CD4-positive, alpha-beta T cell treated with Interleukin-17A for 4 hours (primary cell): ENCODE data around the gene DAB2.

Experiments used
- DNase-seq: peaks from one replicate; pipeline ENCODE4 v3.0.0-alpha.2; 2020; ENCODE audit warnings: mixed read lengths

DAB2 gene

DNA sequence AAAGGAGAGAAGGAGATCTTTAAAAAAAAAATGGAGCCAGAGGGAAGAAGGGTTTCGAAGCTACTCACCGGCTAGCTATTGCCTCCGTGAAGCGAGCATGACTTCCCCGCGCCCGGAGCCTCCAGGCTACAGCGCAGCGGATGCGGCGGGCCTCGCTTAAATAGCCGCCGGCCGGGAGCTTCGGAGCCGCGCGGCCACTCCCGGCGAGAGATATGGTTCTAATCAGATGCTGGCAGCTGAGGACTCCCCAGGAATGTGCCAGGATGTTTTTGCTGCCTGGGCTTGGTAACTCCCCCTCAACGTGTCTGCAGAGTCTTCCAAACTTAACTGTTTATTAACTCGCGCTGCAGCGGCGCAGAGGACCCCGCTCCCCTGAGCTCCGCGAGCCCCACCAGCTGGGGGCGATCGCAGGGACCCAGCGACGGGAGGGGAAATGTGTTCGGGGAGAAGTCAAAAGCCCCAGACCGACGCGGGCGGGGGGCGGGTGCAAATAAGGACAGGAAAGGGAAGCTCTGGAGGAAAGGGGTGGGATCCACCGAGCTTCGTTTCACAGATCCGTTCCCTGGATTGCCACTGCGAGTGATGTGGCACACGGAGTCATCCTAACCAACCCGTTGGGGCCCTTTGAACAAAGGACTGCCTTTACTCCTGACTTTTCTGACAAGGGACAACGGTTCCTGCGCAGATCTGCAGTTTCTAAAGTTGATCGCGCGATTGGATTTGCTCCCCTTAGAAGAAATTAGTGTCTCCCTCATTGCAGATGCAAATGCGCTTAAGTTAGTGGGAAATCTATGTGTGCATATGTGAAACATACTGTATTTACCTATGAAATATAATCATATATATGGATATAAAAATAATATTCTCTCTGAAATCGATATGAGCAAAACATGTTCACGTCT lies at the start of gene DAB2:
DAB2 (minus strand) TSS at position 245 of the 902 bp plus-strand sequence. CDS start 30,660 bp downstream, outside the sequence.
- peak; percentile 46 for DNase-seq

DNA sequence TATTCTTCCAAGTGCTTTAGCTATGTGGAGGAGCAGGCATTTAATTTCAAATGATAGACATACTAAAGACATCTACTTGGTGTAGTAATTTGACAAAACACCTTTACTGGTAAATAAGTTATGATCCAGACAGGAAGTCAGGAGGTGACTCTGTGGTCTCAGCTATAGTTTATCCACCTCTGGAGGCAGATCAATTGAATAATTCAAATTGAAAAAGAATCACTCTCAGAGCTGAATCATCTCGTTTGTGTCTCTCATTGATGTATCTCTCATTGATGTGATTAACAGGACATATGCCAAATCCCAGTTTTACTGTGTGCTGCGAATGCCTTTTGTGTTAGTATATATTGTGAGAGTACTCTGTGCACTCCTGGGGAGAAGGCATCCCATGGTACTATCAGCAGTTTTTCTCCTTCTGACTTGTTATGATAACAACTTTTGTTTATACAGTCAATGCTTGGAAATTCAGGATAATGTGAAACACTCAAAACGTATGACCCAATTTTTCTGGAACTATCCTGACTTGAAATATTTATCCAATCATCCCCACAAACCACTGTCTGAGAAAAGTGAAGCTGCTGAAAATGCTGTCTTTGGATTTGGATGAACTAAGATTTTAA lies 48.5 kb upstream of the DAB2 start:
- DNase-seq, result no peak

GRCh38 chr5:39471836-39472508 lies 47.2 kb upstream of the DAB2 start:
- DNase-seq, result no peak

DNA sequence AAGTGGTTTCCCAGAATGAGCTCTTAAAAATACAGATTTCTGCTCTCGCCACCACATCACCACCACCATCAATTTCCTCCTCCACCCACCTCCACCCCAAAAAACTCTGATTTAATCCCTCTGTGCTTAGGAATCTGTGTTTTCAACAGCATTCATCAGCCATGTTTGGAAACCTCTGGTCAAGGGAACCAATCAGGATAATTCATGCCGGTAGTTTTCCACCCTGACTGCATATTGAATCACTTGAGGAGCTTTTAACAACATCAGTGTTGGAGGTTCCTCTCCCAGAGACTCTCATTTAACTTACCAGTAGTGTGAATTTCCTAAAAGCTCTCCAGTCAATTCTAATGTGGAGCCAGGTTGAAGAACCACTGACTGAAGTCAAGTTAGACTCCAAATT lies 46.0 kb upstream of the DAB2 start:
- no peak for DNase-seq

- no peak for DNase-seq
Observed at GRCh38 chr5:39469777-39470415, 45.1 kb upstream of the DAB2 start.

GRCh38 chr5:39469176-39469575 lies 44.4 kb upstream of the DAB2 start:
- DNase-seq, result no peak

- no peak for DNase-seq
Observed at GRCh38 chr5:39466846-39467245, 42.1 kb upstream of the DAB2 start.

DNA sequence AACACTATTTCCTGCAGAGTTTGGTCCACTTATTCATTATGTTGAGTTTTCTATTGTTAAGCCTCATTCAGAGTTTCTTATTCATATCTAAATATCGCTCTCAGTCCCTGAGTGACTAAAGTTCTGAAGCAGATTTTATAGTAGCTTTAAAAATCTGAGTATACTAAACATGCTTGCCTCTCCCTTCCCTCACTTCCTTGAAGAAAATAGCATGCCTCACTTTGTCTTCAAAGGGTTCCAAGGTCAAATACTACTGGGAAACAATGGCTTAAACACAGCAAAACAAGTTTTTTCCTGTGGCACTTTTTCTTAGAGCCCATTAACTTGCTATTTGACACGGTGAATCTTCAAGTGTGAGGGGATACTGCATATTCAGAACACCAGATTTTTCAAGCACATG lies 41.1 kb upstream of the DAB2 start:
- no peak for DNase-seq

GRCh38 chr5:39465097-39465496 lies 40.3 kb upstream of the DAB2 start:
- no peak for DNase-seq

- no peak for DNase-seq
Observed at GRCh38 chr5:39464088-39464487, 39.3 kb upstream of the DAB2 start.

GRCh38 chr5:39462211-39462610 lies 37.4 kb upstream of the DAB2 start:
- no peak for DNase-seq

DNA sequence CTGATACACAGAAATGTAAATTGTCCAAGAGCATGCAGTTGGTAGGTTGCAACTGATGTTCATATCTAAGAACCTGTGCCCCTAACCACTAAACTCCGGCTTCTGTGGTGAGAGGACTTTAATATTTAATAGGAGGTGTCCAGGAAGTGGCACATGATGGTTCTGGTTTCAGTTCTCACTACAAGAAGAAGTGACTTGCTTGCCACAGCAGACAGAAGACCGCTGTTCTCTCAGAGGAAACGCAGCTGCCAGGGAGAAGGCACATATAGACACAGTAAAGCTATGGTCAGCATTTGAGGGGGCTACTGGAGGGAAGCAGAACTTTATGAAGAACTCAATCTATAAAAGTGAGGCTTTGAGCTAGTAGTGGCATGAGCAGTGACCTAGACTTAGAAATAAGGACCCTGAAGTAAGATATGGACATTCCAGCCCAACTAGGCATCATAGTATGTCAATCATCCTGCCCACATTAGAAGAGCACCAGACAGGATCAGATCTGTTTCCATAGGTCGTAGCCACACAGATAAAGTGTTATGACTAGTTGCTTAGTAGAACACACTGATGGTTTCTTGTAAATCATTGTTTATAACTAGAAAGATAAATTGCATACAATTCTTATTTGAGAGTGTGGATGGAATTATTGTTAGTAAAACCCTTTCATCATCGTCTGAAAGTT lies 36.4 kb upstream of the DAB2 start:
- no peak for DNase-seq

- DNase-seq, result no peak
Observed at GRCh38 chr5:39459907-39460306, 35.1 kb upstream of the DAB2 start.

GRCh38 chr5:39459071-39459470 lies 34.3 kb upstream of the DAB2 start:
- no peak for DNase-seq

DNA sequence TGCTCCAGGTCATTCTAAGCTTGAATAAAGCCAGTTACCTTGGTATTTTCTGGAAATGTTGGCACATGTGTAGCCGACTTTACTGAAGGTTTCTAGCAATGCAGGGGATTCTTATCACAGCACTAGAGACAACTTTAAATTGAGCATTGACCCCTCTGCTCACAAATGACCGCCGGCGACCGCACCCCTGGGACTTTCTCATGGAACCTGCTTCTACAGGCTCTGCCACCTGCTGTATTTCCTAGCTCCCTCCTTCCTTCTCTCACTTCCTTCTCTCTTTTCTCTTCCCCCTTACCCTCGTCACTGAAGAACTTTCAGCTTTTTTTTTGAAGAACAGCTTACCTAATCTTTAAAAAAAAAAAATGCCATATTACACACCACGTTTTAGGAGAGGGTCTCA lies 30.9 kb upstream of the DAB2 start:
- DNase-seq, result no peak

GRCh38 chr5:39453606-39454005 lies 28.8 kb upstream of the DAB2 start:
- no peak for DNase-seq

DNA sequence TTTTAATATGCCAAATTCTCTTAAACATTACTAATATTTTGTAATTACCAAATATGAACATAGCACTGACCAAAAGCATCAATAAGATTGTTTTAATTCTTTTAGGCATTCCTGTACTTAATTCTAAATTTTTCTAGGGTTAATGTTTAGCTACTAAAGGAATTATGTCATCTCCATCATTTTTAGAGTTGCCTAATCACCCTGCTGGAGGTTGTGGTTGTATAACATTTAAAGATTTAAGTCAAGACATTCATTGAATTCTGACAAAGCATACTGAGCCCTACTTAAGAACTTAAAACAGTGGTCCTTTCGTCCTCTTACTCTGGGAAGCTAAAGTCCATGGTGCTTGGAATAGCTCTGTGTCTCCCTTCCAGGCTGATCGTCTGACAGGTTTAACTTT lies 28.1 kb upstream of the DAB2 start:
- no peak for DNase-seq

DNA sequence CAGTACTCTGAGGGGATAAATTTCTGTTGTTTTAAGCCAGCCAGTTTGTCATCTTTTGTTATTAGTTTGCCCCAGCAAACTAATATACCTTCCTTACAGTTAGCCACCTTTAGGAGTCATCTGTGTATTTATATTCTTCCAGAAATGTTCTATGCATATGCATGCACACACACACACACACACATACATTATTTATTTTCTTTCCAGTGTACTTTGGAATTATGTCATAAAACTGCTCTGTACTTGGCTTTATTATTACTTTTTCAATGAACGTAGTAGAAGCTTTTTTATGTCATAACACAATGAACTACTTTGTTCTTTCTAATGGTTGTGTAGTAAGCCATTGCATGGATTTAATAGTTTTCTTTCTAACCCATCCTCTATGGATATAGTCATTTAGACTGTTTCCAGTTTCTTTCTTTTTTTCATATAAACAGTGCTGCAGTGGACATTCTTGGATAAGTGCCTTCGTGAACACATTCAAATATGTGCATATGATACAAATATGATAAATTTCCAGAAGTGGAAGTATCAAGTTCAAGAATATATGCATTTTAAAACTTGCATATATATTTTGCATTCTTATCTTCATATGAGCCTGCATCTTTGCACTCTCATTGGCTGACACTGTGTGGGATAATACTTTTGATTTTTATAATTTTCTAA lies 26.6 kb upstream of the DAB2 start:
- no peak for DNase-seq

- no peak for DNase-seq
Observed at GRCh38 chr5:39450487-39450886, 25.7 kb upstream of the DAB2 start.

- no peak for DNase-seq
Observed at GRCh38 chr5:39449591-39449990, 24.8 kb upstream of the DAB2 start.

DNA sequence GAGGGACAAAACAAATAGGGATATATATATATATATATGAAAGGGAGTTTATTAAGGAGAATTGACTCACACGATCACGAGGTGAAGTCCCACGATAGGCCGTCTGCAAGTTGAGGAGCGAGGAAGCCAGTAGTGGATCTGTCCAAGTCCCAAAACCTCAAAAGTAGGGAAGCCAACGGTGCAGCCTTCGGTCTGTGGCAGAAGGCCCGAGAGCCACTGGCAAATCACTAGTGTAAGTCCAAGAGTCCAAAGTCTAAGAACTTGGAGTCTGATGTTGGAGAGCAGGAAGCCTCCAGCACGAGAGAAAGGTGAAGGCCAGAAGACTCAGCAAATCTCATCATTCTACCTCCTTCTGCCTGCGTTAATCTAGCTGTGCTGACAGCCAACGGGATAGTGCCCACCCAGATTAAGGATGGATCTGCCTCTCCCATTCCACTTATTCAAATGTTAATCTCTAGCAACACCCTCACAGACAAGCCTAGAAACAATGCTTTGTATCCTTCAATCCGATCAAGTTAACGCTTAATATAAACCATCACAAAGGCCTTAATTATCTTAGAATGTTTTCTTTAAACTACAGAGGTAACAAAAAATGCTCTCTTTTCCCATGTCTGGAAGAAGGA lies 23.8 kb upstream of the DAB2 start:
- no peak for DNase-seq

GRCh38 chr5:39447968-39448367 lies 23.2 kb upstream of the DAB2 start:
- no peak for DNase-seq
